Astrocyte (in vitro differentiated cells and primary cell): Measurements from ENCODE around the gene CERK. TPM values are rescaled to one million over a fixed set of nuclear protein-coding genes. Genes with fewer than 3 reads are reported as not detected.
"Not testable (repeated sequence)": the region's sequence is repeated elsewhere in the genome, so short reads cannot be mapped to it uniquely, and the experiment has no call there.

Experiments used
- DNase-seq: peaks from one replicate; pipeline ENCODE4 v3.0.0-alpha.2; 2010; ENCODE audit warnings: low read depth
- FAIRE-seq: peaks from 2 replicates; lab custom pipeline; 2011; peaks lifted over from hg19 to GRCh38; lab: Jason Lieb, UNC
- H2AFZ ChIP-seq: 2 replicates; pipeline ENCODE4 v1.6.0; 2012; ENCODE audit warnings: low read depth, low read length, inconsistent platforms
- H3K27ac ChIP-seq: 2 replicates; pipeline ENCODE4 v1.5.1; 2011; ENCODE audit warnings: low read depth, low read length, inconsistent platforms
- H3K27me3 ChIP-seq: 2 replicates; pipeline ENCODE4 v1.6.0; 2011; ENCODE audit warnings: low read length, inconsistent platforms; ENCODE audit not compliant: insufficient read depth
- H3K36me3 ChIP-seq: 2 replicates; pipeline ENCODE4 v1.5.1; 2011; ENCODE audit warnings: low read length, inconsistent platforms; ENCODE audit not compliant: insufficient read depth
- H3K4me1 ChIP-seq: 2 replicates; pipeline ENCODE4 v1.5.1; 2011; ENCODE audit warnings: low read length, inconsistent platforms; ENCODE audit not compliant: insufficient read depth
- H3K4me2 ChIP-seq: 2 replicates; pipeline ENCODE4 v1.6.0; 2012; ENCODE audit warnings: low read length, inconsistent platforms
- H3K4me3 ChIP-seq: 2 replicates; pipeline ENCODE4 v1.5.1; 2011; ENCODE audit warnings: low read depth, mild to moderate bottlenecking, low read length, inconsistent platforms; ENCODE audit not compliant: insufficient read depth
- H3K79me2 ChIP-seq: 2 replicates; pipeline ENCODE4 v1.6.0; 2012; ENCODE audit warnings: mild to moderate bottlenecking, low read length, inconsistent platforms; ENCODE audit not compliant: insufficient read depth
- H3K9ac ChIP-seq: 2 replicates; pipeline ENCODE4 v1.6.0; 2012; ENCODE audit warnings: mild to moderate bottlenecking, low read length, inconsistent platforms
- H3K9me3 ChIP-seq: 2 replicates; pipeline ENCODE4 v1.5.1; 2012; ENCODE audit warnings: low read depth, mild to moderate bottlenecking, low read length, inconsistent platforms; ENCODE audit not compliant: insufficient read depth
- H4K20me1 ChIP-seq: 2 replicates; pipeline ENCODE4 v1.6.0; 2012; ENCODE audit warnings: low read length, inconsistent platforms; ENCODE audit not compliant: insufficient read depth
- H3K27ac Mint-ChIP-seq: one replicate; pipeline ENCODE4 v1.8.0; 2021; ENCODE audit warnings: mild to moderate bottlenecking, mixed read lengths; ENCODE audit not compliant: unreplicated experiment
- H3K27me3 Mint-ChIP-seq: one replicate; pipeline ENCODE4 v1.8.0; 2021; ENCODE audit warnings: low read depth, mixed read lengths; ENCODE audit not compliant: unreplicated experiment
- H3K36me3 Mint-ChIP-seq: one replicate; pipeline ENCODE4 v1.8.0; 2021; ENCODE audit warnings: low read depth, mixed read lengths; ENCODE audit not compliant: unreplicated experiment
- H3K4me1 Mint-ChIP-seq: one replicate; pipeline ENCODE4 v1.8.0; 2021; ENCODE audit warnings: low read depth, mixed read lengths; ENCODE audit not compliant: unreplicated experiment
- H3K4me3 Mint-ChIP-seq: one replicate; pipeline ENCODE4 v1.8.0; 2021; ENCODE audit warnings: mild to moderate bottlenecking, moderate library complexity, mixed read lengths; ENCODE audit not compliant: unreplicated experiment
- H3K9me3 Mint-ChIP-seq: one replicate; pipeline ENCODE4 v1.8.0; 2021; ENCODE audit warnings: mild to moderate bottlenecking, mixed read lengths; ENCODE audit not compliant: unreplicated experiment
- CTCF ChIP-seq: IDR thresholded peaks from 2 replicates; pipeline ENCODE4 v1.5.1; 2011; ENCODE audit warnings: low read depth, mild to moderate bottlenecking, inconsistent platforms, low read length, moderate library complexity; ENCODE audit not compliant: insufficient read depth
- EZH2 ChIP-seq: IDR thresholded peaks from 2 replicates; pipeline ENCODE4 v1.6.1; 2012; ENCODE audit warnings: mild to moderate bottlenecking, low read length, inconsistent platforms; ENCODE audit not compliant: insufficient read depth
- total RNA-seq: library from RNA; stranded (reverse); gene quantifications from 2 replicates; pipeline ENCODE4 v1.2.1, GENCODE V29; 2021

Gene CERK
- total RNA-seq, 1 donor from 2014 or later: 23.2 TPM

- Histone ChIP-seq H3K27me3 (no peaks in the 10 kb centered on the region), H3K4me1 (peaks cover 12% of the 10 kb centered on the region), H3K9me3 (no peaks in the 10 kb centered on the region), H4K20me1 (peaks cover 70% of the 10 kb centered on the region), H3K79me2 (no peaks in the 10 kb centered on the region), H3K27ac (no peak overlapping the region), H2AFZ (no peak overlapping the region), H3K4me2 (no peak overlapping the region), H3K4me3 (no peak overlapping the region), H3K9ac (no peak overlapping the region), H3K36me3 (no peaks in the 10 kb centered on the region)
- FAIRE-seq (no peak), DNase-seq (no peak)
- Mint-ChIP-seq H3K27me3 (no peaks in the 10 kb centered on the region), H3K4me1 (peaks cover 3% of the 10 kb centered on the region), H3K27ac (no peak overlapping the region), H3K9me3 (peaks cover 2% of the 10 kb centered on the region), H3K4me3 (no peak overlapping the region), H3K36me3 (peaks cover 11% of the 10 kb centered on the region)
- TF ChIP-seq CTCF (no peak), EZH2 (no peak)
These were observed 87.8 kb downstream of the CERK start for GRCh38 chr22:46650078-46650810.

- no peak overlapping the region for H3K4me3 ChIP-seq
- DNase-seq: no peak
- H3K4me3 Mint-ChIP-seq: no peak overlapping the region
- H3K9me3 Mint-ChIP-seq: peaks cover 2% of the 10 kb centered on the region
- no peak overlapping the region for H3K9ac ChIP-seq
- no peaks in the 10 kb centered on the region for H3K36me3 ChIP-seq
- no peak overlapping the region for H3K4me2 ChIP-seq
- H3K4me1 Mint-ChIP-seq: peaks cover 3% of the 10 kb centered on the region
- H3K27ac Mint-ChIP-seq: no peak overlapping the region
- H3K27ac ChIP-seq: no peak overlapping the region
- H3K9me3 ChIP-seq: no peaks in the 10 kb centered on the region
- H2AFZ ChIP-seq: no peak overlapping the region
- peaks cover 11% of the 10 kb centered on the region for H3K36me3 Mint-ChIP-seq
- peaks cover 69% of the 10 kb centered on the region for H4K20me1 ChIP-seq
- TF ChIP-seq EZH2: no peak
- no peak for TF ChIP-seq CTCF
- peaks cover under 1% of the 10 kb centered on the region for H3K79me2 ChIP-seq
- FAIRE-seq: no peak
- no peaks in the 10 kb centered on the region for H3K27me3 ChIP-seq
- peaks cover 12% of the 10 kb centered on the region for H3K4me1 ChIP-seq
- H3K27me3 Mint-ChIP-seq: no peaks in the 10 kb centered on the region
These were observed 88.6 kb downstream of the CERK start for GRCh38 chr22:46649141-46650077.

GRCh38 chr22:46648225-46648820 lies 89.7 kb downstream of the CERK start:
- DNase-seq, H3K79me2 ChIP-seq, H3K27me3 ChIP-seq, H3K27ac ChIP-seq, H3K9me3 Mint-ChIP-seq, H3K27ac Mint-ChIP-seq, H3K4me2 ChIP-seq, H3K27me3 Mint-ChIP-seq, H3K4me1 Mint-ChIP-seq, H3K36me3 ChIP-seq, H3K9ac ChIP-seq, H3K4me3 ChIP-seq, FAIRE-seq, H2AFZ ChIP-seq, H3K4me3 Mint-ChIP-seq, H3K9me3 ChIP-seq: not testable (repeated sequence)
- peaks cover 67% of the 10 kb centered on the region for H4K20me1 ChIP-seq
- peaks cover 11% of the 10 kb centered on the region for H3K36me3 Mint-ChIP-seq
- peaks cover 12% of the 10 kb centered on the region for H3K4me1 ChIP-seq
